ENCODE data around the gene ACACA. TPM values are rescaled to one million over a fixed set of nuclear protein-coding genes. Genes with fewer than 3 reads are reported as not detected.

Gene ACACA
- total RNA-seq, result 50.9 TPM

GRCh38 chr17:37406635-37407461 is at the start of gene ACACA, which contains the start of gene TADA2A:
Gene ACACA (minus strand): TSS chr17:37406836. CDS start chr17:37406299, 537 bp downstream.
Gene TADA2A (plus strand): TSS chr17:37406886. CDS start chr17:37411366, 4,480 bp downstream.

GRCh38 chr17:37375706-37376105 is 30.9 kb downstream of the ACACA start, which contains the start of gene C17orf78:
Gene C17orf78 (plus strand): TSS chr17:37375985. CDS start chr17:37376093, 108 bp downstream.

Other genes with a start within 250 kb of the ACACA start
- not detected for gene C17orf78, start 30.9 kb downstream of the ACACA start, total RNA-seq
- gene TADA2A, start 50 bp upstream of the ACACA start, total RNA-seq, result 13.6 TPM
- 9.2 TPM for gene DUSP14, start 83.1 kb upstream of the ACACA start, total RNA-seq
- 31.8 TPM for gene SYNRG, start 202.6 kb upstream of the ACACA start, total RNA-seq
- 24.3 TPM for gene DDX52, start 236.6 kb upstream of the ACACA start, total RNA-seq